Panc1 (cell line): ENCODE results near the gene TTF2.

Experiments
- POLR2AphosphoS5 ChIP-seq: IDR thresholded peaks from 2 replicates; pipeline ENCODE4 v1.6.1; 2012; ENCODE audit warnings: mild to moderate bottlenecking, low read depth, low read length, moderate library complexity
- TF ChIP-seq, protein P1 (sequence below): fragments of 450-650 bp; IDR thresholded peaks from 2 replicates; pipeline ENCODE4 v1.5.1; 2017; ENCODE audit warnings: mild to moderate bottlenecking
- TF ChIP-seq, protein P2 (sequence below), 2 experiments: IDR thresholded peaks; 2 replicates each; pipeline ENCODE4 v1.6.1; 2011 to 2012; ENCODE audit warnings: low read depth in 2 of 2, control low read depth in 1 of 2, low read length in 1 of 2, mild to moderate bottlenecking in 1 of 2, moderate library complexity in 1 of 2; ENCODE audit not compliant: insufficient read depth in 1 of 2

DNA sequence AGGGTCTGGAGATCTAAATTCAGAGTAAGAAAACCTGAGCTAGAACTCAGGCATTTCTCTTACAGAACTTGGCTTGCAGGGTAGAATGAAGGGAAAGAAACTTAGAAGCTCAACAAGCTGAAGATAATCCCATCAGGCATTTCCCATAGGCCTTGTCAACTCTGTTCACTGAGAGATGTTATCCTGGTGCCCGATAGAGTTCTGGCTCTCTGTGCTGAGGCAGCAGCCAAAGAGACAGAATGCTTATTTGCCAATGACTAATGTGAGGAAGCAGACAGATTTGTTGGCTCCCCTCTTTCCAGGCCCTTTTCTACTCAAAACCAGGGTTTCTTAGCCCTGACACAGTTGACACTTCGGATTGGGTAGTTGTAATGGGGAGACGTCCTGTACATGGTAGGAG lies 83.7 kb downstream of the TTF2 start:
- TF ChIP-seq, protein P1, sequence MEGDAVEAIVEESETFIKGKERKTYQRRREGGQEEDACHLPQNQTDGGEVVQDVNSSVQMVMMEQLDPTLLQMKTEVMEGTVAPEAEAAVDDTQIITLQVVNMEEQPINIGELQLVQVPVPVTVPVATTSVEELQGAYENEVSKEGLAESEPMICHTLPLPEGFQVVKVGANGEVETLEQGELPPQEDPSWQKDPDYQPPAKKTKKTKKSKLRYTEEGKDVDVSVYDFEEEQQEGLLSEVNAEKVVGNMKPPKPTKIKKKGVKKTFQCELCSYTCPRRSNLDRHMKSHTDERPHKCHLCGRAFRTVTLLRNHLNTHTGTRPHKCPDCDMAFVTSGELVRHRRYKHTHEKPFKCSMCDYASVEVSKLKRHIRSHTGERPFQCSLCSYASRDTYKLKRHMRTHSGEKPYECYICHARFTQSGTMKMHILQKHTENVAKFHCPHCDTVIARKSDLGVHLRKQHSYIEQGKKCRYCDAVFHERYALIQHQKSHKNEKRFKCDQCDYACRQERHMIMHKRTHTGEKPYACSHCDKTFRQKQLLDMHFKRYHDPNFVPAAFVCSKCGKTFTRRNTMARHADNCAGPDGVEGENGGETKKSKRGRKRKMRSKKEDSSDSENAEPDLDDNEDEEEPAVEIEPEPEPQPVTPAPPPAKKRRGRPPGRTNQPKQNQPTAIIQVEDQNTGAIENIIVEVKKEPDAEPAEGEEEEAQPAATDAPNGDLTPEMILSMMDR, result no peak
- no peak for TF ChIP-seq POLR2AphosphoS5
- TF ChIP-seq, protein P2, sequence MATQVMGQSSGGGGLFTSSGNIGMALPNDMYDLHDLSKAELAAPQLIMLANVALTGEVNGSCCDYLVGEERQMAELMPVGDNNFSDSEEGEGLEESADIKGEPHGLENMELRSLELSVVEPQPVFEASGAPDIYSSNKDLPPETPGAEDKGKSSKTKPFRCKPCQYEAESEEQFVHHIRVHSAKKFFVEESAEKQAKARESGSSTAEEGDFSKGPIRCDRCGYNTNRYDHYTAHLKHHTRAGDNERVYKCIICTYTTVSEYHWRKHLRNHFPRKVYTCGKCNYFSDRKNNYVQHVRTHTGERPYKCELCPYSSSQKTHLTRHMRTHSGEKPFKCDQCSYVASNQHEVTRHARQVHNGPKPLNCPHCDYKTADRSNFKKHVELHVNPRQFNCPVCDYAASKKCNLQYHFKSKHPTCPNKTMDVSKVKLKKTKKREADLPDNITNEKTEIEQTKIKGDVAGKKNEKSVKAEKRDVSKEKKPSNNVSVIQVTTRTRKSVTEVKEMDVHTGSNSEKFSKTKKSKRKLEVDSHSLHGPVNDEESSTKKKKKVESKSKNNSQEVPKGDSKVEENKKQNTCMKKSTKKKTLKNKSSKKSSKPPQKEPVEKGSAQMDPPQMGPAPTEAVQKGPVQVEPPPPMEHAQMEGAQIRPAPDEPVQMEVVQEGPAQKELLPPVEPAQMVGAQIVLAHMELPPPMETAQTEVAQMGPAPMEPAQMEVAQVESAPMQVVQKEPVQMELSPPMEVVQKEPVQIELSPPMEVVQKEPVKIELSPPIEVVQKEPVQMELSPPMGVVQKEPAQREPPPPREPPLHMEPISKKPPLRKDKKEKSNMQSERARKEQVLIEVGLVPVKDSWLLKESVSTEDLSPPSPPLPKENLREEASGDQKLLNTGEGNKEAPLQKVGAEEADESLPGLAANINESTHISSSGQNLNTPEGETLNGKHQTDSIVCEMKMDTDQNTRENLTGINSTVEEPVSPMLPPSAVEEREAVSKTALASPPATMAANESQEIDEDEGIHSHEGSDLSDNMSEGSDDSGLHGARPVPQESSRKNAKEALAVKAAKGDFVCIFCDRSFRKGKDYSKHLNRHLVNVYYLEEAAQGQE (IDR thresholded peaks at IDR 0.05; ENCODE audit: insufficient read depth in 1 of 2, low read depth in 2 of 2, low read length in 1 of 2), result no peak
